ENCODE results near the gene FBLN5. TPM values are rescaled to one million over a fixed set of nuclear protein-coding genes. Genes with fewer than 3 reads are reported as not detected.

Gene FBLN5
- total RNA-seq, 4 donors from 2014 or later, result 79.7 to 161 (median 116) TPM

DNA sequence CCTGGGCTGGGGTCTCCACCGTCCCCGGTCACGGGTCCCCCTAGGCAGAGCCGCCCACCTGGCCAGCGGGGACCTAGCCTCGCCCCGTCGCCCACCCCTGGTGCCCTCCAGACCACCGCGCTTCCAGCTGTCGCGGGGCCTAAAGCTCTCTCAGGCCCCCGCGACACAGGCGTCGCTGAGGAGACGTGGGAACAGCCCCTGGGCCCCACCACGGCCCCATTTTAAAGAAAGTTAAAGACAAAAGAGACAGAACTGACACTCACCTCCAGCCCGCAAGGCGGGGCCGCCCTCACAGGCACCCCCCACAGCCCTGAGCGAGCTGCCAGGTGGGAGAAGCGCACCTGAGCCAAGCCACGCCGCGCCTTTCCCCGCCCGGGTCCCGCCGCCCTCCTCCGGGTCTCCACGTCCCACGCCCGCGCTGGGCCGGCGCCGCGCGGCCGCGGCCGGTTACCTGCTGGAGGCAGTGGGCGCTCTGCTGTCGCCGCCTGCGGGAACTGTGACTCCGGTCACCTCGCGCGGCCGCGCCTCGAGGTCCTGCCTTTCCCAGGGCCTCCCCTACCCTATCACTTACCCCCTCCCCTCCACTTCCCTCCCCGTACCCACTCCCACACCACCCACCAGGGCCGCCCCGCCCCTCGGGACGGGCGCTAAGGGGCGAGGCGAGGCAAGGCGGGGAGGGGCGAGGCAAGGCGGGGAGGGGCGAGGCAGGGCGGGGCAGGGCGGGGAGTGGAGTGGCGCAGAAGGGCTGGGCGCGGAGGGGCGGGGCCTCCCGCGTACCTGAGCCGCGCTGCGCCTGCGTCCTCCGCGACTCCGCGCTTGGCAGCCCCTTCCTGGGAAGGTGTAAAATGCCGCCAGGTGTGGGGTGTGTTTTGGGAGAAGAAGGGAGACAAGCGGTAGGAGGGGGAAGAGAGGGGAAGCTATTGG is 111.3 kb downstream of the FBLN5 start:
- DNase-seq (ENCODE audit: extremely low spot score), result no peak
- Histone ChIP-seq H3K4me3 (peak overlapping the region; percentile 58 to 85 (median 62)), H3K36me3 (no peaks in the 10 kb centered on the region), H3K4me1 (peaks cover 0 to 19% (median 16%) of the 10 kb centered on the region in 4 donors), H3K27ac (replicated peaks in 1 of 4) (peak overlapping the region; percentile 77 to 83 (median 80)), H3K27me3 (peaks cover 0 to 44% (median 17%) of the 10 kb centered on the region in 4 donors), H3K9me3 (no peaks in the 10 kb centered on the region)
- TF ChIP-seq, protein P1, sequence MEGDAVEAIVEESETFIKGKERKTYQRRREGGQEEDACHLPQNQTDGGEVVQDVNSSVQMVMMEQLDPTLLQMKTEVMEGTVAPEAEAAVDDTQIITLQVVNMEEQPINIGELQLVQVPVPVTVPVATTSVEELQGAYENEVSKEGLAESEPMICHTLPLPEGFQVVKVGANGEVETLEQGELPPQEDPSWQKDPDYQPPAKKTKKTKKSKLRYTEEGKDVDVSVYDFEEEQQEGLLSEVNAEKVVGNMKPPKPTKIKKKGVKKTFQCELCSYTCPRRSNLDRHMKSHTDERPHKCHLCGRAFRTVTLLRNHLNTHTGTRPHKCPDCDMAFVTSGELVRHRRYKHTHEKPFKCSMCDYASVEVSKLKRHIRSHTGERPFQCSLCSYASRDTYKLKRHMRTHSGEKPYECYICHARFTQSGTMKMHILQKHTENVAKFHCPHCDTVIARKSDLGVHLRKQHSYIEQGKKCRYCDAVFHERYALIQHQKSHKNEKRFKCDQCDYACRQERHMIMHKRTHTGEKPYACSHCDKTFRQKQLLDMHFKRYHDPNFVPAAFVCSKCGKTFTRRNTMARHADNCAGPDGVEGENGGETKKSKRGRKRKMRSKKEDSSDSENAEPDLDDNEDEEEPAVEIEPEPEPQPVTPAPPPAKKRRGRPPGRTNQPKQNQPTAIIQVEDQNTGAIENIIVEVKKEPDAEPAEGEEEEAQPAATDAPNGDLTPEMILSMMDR (IDR thresholded peaks at IDR 0.05), result no peak
- TF ChIP-seq POLR2AphosphoS5 (IDR thresholded peaks at IDR 0.05), result peak in 1 of 2 donors; percentile 50
- no peak for TF ChIP-seq POLR2A (IDR thresholded peaks at IDR 0.05; ENCODE audit: low read depth)
- no peak for TF ChIP-seq EP300 (IDR thresholded peaks at IDR 0.05)
- intact Hi-C loops (cut with DNase I), result loop anchor here (10.0 kb wide), 1 partner anchor 159 kb away; no protein-coding TSS in a partner anchor
- WGBS, result 4% methylated on average over 13 of the region's 84 CpGs

DNA sequence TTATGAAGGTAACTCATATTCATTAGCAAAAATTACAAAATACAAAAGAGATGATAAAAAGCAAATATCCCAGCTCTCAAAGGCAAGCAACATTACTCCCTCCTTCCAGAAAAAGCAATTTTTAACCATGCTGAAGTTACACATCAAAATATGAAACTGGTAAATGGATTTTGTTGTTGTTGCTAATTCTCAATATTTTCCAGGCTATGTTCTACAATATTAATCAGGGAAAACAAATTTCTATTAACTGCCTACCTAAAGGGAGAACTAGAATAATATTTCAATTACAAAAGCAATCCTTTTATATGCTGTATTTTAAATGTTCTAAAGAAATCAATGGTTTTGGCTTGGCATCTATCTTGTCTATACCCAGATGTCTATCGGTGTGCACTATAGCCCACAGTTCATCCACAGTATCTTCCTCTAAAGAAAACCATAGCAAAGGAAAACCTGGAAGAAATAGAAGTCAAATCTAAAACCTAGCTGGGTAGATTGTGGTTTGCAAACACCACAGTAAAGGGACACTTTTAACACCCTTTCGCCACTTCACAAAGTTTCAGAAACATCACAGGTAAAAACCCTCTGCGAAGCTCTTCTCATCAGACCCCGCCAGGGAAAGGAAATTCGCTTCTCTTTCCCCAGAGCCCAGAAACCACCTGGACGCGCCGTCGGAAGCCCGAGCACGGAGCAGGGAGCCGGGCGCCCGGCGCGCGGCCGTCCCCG is 112.1 kb downstream of the FBLN5 start:
- WGBS, result 15% methylated on average over 19 of the region's 19 CpGs
- Histone ChIP-seq H3K4me3 (peak overlapping the region; percentile 58 to 85 (median 62)), H3K27me3 (peaks cover 0 to 44% (median 17%) of the 10 kb centered on the region in 4 donors), H3K9me3 (no peaks in the 10 kb centered on the region), H3K27ac (replicated peaks in 1 of 4) (peak overlapping the region; percentile 77 to 83 (median 80)), H3K36me3 (no peaks in the 10 kb centered on the region), H3K4me1 (peaks cover 0 to 20% (median 16%) of the 10 kb centered on the region in 4 donors)
- DNase-seq (ENCODE audit: extremely low spot score), result no peak
- intact Hi-C loops (cut with DNase I), result loop anchor here (10.0 kb wide), 1 partner anchor 159 kb away; no protein-coding TSS in a partner anchor
- TF ChIP-seq, protein P1 (IDR thresholded peaks at IDR 0.05), result no peak
- no peak for TF ChIP-seq EP300 (IDR thresholded peaks at IDR 0.05)
- TF ChIP-seq POLR2A (IDR thresholded peaks at IDR 0.05; ENCODE audit: low read depth), result no peak
- no peak for TF ChIP-seq POLR2AphosphoS5 (IDR thresholded peaks at IDR 0.05)

DNA sequence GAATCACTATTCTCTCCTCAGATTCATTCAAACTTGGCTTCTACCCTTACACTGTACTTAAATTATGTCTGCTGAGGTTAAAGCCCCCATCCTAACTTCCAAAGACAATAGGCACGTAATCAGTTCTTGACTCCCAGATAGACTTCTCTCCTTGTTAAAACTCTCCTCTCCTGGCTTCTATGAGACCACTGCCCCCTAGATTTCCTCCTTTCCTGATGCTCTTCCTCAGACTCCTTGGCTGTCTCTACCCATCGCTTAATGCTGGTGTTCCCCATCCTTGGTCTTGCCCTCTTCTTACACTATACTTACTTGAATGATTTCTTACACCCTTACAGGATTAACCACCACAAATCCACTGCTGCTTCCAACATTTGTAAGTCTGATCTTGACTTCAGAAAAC is 112.9 kb downstream of the FBLN5 start:
- Histone ChIP-seq H3K27me3 (peaks cover 0 to 39% (median 17%) of the 10 kb centered on the region in 4 donors), H3K36me3 (no peaks in the 10 kb centered on the region), H3K9me3 (no peaks in the 10 kb centered on the region), H3K27ac (replicated peaks in 1 of 4) (no peak overlapping the region), H3K4me1 (peaks cover 0 to 20% (median 16%) of the 10 kb centered on the region in 4 donors), H3K4me3 (peak overlapping the region in 1 of 4 donors; percentile 85)
- no peak for DNase-seq (ENCODE audit: extremely low spot score)
- 68% methylated on average over 2 of the region's 2 CpGs for WGBS
- intact Hi-C loops (cut with DNase I), result loop anchor here (10.0 kb wide), 1 partner anchor 160 kb away; no protein-coding TSS in a partner anchor
- TF ChIP-seq, protein P1 (IDR thresholded peaks at IDR 0.05), result no peak
- TF ChIP-seq EP300 (IDR thresholded peaks at IDR 0.05), result no peak
- no peak for TF ChIP-seq POLR2AphosphoS5 (IDR thresholded peaks at IDR 0.05)
- no peak for TF ChIP-seq POLR2A (IDR thresholded peaks at IDR 0.05; ENCODE audit: low read depth)

DNA sequence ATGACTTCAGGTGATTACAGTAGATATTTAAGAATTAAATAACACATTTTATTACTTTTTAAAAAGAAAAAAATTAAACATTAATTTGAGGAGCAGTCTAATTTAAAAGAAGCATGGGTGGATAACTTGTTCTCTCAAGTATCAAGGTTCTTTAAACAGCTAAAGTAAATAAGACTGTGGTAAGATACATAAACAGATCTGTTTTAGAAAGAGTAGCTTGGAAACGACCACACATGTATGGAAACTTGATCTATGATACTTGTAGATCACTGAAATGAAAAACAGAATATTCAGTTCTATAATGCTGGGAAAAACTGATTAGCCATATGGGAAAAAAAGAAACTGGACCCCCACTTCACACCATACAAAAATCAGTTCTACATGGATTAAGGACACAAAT is 116.2 kb downstream of the FBLN5 start:
- H3K4me1 ChIP-seq, result peaks cover 0 to 11% (median 5%) of the 10 kb centered on the region in 4 donors
- peaks cover 0 to 8% (median 7%) of the 10 kb centered on the region in 4 donors for H3K27me3 ChIP-seq
- no peak for DNase-seq (ENCODE audit: extremely low spot score)
- H3K9me3 ChIP-seq, result peaks cover 0 to 5% (median 0%) of the 10 kb centered on the region in 4 donors
- no peaks in the 10 kb centered on the region for H3K36me3 ChIP-seq
- H3K4me3 ChIP-seq, result no peak overlapping the region
- WGBS, result 23% methylated on average over 1 of the region's 1 CpG
- H3K27ac ChIP-seq (replicated peaks in 1 of 4), result no peak overlapping the region
- intact Hi-C loops (cut with DNase I), result loop anchor here (10.0 kb wide), 1 partner anchor 163 kb away; no protein-coding TSS in a partner anchor
- TF ChIP-seq POLR2AphosphoS5 (IDR thresholded peaks at IDR 0.05) (no peak), POLR2A (IDR thresholded peaks at IDR 0.05; ENCODE audit: low read depth) (no peak)
